GM19452 (cell line): Measurements from ENCODE around the gene COL26A1.
"Not testable (repeated sequence)": the region's sequence is repeated elsewhere in the genome, so short reads cannot be mapped to it uniquely, and the experiment has no call there.

Source experiments
- ATAC-seq: cut with Tn5 transposase; IDR thresholded peaks from one replicate; pipeline ENCODE4 v1.9.1; 2021; ENCODE audit not compliant: unreplicated experiment

COL26A1 gene

GRCh38 chr7:101490439-101490838, 127.8 kb downstream of the COL26A1 start:
- ATAC-seq = not testable (repeated sequence)

GRCh38 chr7:101491442-101491841, 128.8 kb downstream of the COL26A1 start:
- not testable (repeated sequence) for ATAC-seq

- no peak for ATAC-seq
These were observed 132.1 kb downstream of the COL26A1 start for GRCh38 chr7:101494602-101495329.

GRCh38 chr7:101496017-101496416, 133.3 kb downstream of the COL26A1 start:
- ATAC-seq = no peak

GRCh38 chr7:101501351-101501750, 138.7 kb downstream of the COL26A1 start:
- no peak for ATAC-seq

GRCh38 chr7:101502466-101503098, 139.9 kb downstream of the COL26A1 start:
- no peak for ATAC-seq

- ATAC-seq = not testable (repeated sequence)
These were observed 142.8 kb downstream of the COL26A1 start for GRCh38 chr7:101505510-101505909.

- no peak for ATAC-seq
These were observed 143.9 kb downstream of the COL26A1 start for GRCh38 chr7:101506531-101506930.

- ATAC-seq = no peak
These were observed 144.7 kb downstream of the COL26A1 start for GRCh38 chr7:101507327-101507726.

- no peak for ATAC-seq
These were observed 145.1 kb downstream of the COL26A1 start for GRCh38 chr7:101507791-101508252.

- ATAC-seq = no peak
These were observed 147.6 kb downstream of the COL26A1 start for GRCh38 chr7:101510297-101510696.

- no peak for ATAC-seq
These were observed 149.3 kb downstream of the COL26A1 start for GRCh38 chr7:101511965-101512364.

- no peak for ATAC-seq
These were observed 154.2 kb downstream of the COL26A1 start for GRCh38 chr7:101516851-101517250.

- no peak for ATAC-seq
These were observed 154.6 kb downstream of the COL26A1 start for GRCh38 chr7:101517304-101517703.

GRCh38 chr7:101518336-101518735, 155.7 kb downstream of the COL26A1 start:
- ATAC-seq = no peak

- no peak for ATAC-seq
These were observed 156.8 kb downstream of the COL26A1 start for GRCh38 chr7:101519324-101520023.

- no peak for ATAC-seq
These were observed 158.8 kb downstream of the COL26A1 start for GRCh38 chr7:101521430-101521925.

GRCh38 chr7:101522021-101522420, 159.3 kb downstream of the COL26A1 start:
- no peak for ATAC-seq

- ATAC-seq = no peak
These were observed 165.4 kb downstream of the COL26A1 start for GRCh38 chr7:101527844-101528667.

GRCh38 chr7:101529560-101529959, 166.9 kb downstream of the COL26A1 start:
- ATAC-seq = no peak
